Measurements from ENCODE around the gene SORD. TPM values are rescaled to one million over a fixed set of nuclear protein-coding genes. Genes with fewer than 3 reads are reported as not detected.
"Not testable (repeated sequence)": the region's sequence is repeated elsewhere in the genome, so short reads cannot be mapped to it uniquely, and the experiment has no call there.

The SORD gene
- total and polyA plus RNA-seq, 8 donors: 5.5 to 43.3 (median 15.3) TPM

GRCh38 chr15:45100884-45101625 lies 78.1 kb downstream of the SORD start:
- no peak for DNase-seq
- H3K27ac ChIP-seq: no peak overlapping the region
- H3K36me3 ChIP-seq: peaks cover 0 to 21% (median 4%) of the 10 kb centered on the region in 4 donors
- H3K4me3 ChIP-seq: no peak overlapping the region
- peaks cover 0 to 6% (median 0%) of the 10 kb centered on the region in 4 donors for H3K4me1 ChIP-seq
- H3K9me3 ChIP-seq: no peaks in the 10 kb centered on the region
- WGBS, 5 donors: 67 to 71% (median 70%) methylated on average over 7 of the region's 7 CpGs
- H3K27me3 ChIP-seq: no peaks in the 10 kb centered on the region
- TF ChIP-seq POLR2A (IDR thresholded peaks at IDR 0.05) (no peak), POLR2AphosphoS5 (IDR thresholded peaks at IDR 0.05) (no peak), EP300 (IDR thresholded peaks at IDR 0.05) (no peak), CTCF (IDR thresholded peaks at IDR 0.05) (no peak)
- intact Hi-C loops (cut with DNase I; ENCODE audit: low total_unique reads): no loop called here

DNA sequence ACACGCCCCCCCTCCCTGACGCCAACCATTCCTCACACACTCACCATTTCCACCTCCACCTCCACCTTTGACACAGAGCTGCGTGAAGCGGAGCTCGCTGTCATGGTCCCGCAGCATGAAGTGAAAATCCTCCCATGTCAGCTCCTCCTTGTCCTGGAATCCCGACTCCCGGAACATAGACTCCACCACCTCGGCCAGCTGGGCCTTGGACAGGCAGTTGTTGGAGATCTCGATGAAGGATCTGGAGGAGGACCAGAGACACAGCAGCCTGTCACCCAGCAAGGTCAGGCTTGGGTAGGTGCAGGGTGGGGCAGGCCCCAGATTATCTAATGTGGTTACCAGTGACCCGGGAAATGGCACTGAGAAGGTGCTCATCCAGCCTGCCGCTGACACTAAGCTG lies 78.8 kb downstream of the SORD start:
- TF ChIP-seq POLR2A (IDR thresholded peaks at IDR 0.05) (no peak), POLR2AphosphoS5 (IDR thresholded peaks at IDR 0.05) (no peak), CTCF (IDR thresholded peaks at IDR 0.05) (no peak), EP300 (IDR thresholded peaks at IDR 0.05) (no peak)
- WGBS, 5 donors: 90 to 94% (median 94%) methylated on average over 12 of the region's 12 CpGs

GRCh38 chr15:45102226-45102625 lies 79.2 kb downstream of the SORD start:
- H3K9me3 ChIP-seq: no peaks in the 10 kb centered on the region
- peaks cover 0 to 7% (median 0%) of the 10 kb centered on the region in 3 donors for H3K27me3 ChIP-seq
- no peak overlapping the region for H3K27ac ChIP-seq
- intact Hi-C loops (cut with DNase I; ENCODE audit: low total_unique reads): no loop called here
- peaks cover 0 to 6% (median 0%) of the 10 kb centered on the region in 4 donors for H3K4me1 ChIP-seq
- H3K36me3 ChIP-seq: peaks cover 0 to 26% (median 6%) of the 10 kb centered on the region in 4 donors
- WGBS, 5 donors: 89 to 95% (median 90%) methylated on average over 6 of the region's 6 CpGs
- H3K4me3 ChIP-seq: no peak overlapping the region
- DNase-seq: peak in 1 of 2 donors; percentile 24
- TF ChIP-seq POLR2AphosphoS5 (IDR thresholded peaks at IDR 0.05): no peak
- TF ChIP-seq EP300 (IDR thresholded peaks at IDR 0.05): no peak
- no peak for TF ChIP-seq POLR2A (IDR thresholded peaks at IDR 0.05)
- no peak for TF ChIP-seq CTCF (IDR thresholded peaks at IDR 0.05)

More for the DNA sequence above, 78.8 kb downstream of the SORD start:
- Histone ChIP-seq H3K4me3 (no peak overlapping the region), H3K36me3 (peaks cover 0 to 23% (median 5%) of the 10 kb centered on the region in 4 donors), H3K27ac (no peak overlapping the region), H3K9me3 (no peaks in the 10 kb centered on the region), H3K4me1 (peaks cover 0 to 6% (median 0%) of the 10 kb centered on the region in 4 donors), H3K27me3 (peaks cover 0 to 3% (median 0%) of the 10 kb centered on the region in 3 donors)
- intact Hi-C loops (cut with DNase I; ENCODE audit: low total_unique reads): no loop called here
- DNase-seq: no peak

DNA sequence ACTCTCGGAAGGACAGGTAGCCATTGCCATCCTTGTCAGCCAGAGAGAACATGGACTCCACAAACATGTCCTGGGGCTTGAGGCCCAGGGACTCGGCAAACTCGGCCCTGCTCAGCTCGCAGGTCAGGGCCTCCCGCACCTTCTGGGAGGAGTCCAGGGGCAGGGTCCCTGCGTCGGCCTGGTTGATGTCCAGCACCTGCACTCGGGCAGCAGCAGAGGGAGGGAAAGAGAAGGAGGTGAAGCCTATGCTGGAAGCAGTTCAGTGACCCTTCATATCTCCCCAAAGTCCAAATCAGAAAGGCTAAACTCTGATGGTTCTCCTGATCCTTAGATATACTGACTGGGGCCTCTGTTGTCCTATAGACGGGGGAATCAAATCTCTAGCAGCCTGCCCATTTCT lies 81.2 kb downstream of the SORD start:
- Histone ChIP-seq H3K36me3 (peaks cover 0 to 24% (median 6%) of the 10 kb centered on the region in 4 donors), H3K27me3 (peaks cover 0 to 24% (median 0%) of the 10 kb centered on the region in 3 donors)
- DNase-seq: peak in 1 of 2 donors; percentile 10
- intact Hi-C loops (cut with DNase I; ENCODE audit: low total_unique reads); H3K4me1 ChIP-seq; H3K4me3 ChIP-seq; H3K27ac ChIP-seq; H3K9me3 ChIP-seq: not testable (repeated sequence)
- 87 to 94% (median 89%) methylated on average over 7 to 9 of the region's 9 CpGs for WGBS, 5 donors

GRCh38 chr15:45105586-45105985 lies 82.6 kb downstream of the SORD start:
- H3K4me3 ChIP-seq: no peak overlapping the region
- peak in 1 of 2 donors; percentile 24 for DNase-seq
- TF ChIP-seq POLR2A (IDR thresholded peaks at IDR 0.05) (no peak), POLR2AphosphoS5 (IDR thresholded peaks at IDR 0.05) (no peak), CTCF (IDR thresholded peaks at IDR 0.05) (no peak), EP300 (IDR thresholded peaks at IDR 0.05) (no peak)
- H3K4me1 ChIP-seq: peaks cover 0 to 6% (median 0%) of the 10 kb centered on the region in 4 donors
- intact Hi-C loops (cut with DNase I; ENCODE audit: low total_unique reads): no loop called here
- H3K27ac ChIP-seq: no peak overlapping the region
- H3K9me3 ChIP-seq: no peaks in the 10 kb centered on the region
- 93 to 96% (median 95%) methylated on average over 10 to 11 of the region's 11 CpGs for WGBS, 5 donors
- H3K27me3 ChIP-seq: peaks cover 4 to 38% (median 5%) of the 10 kb centered on the region in 3 donors
- peaks cover 0 to 11% (median 2%) of the 10 kb centered on the region in 4 donors for H3K36me3 ChIP-seq
